ENCODE results near the gene GCSAM. TPM values are rescaled to one million over a fixed set of nuclear protein-coding genes. Genes with fewer than 3 reads are reported as not detected.

Gene GCSAM
- total RNA-seq, 1 donor: not detected

- peak; percentile 27 for TF ChIP-seq CTCF (IDR thresholded peaks at IDR 0.05; ENCODE audit: insufficient read depth, low read length)
- DNase-seq (ENCODE audit: low read depth): peak; percentile 67
- peak within 1 kb of the TSS; percentile 82 for H3K4me3 ChIP-seq (ENCODE audit: low read depth, low read length)
These were observed 46.8 kb downstream of the GCSAM start, which contains the start of gene C3orf52 for GRCh38 chr3:112086076-112086854. Gene C3orf52, plus strand, starts transcription at chr3:112086389. Its CDS starts 19 bp downstream, at chr3:112086408.

GRCh38 chr3:112085735-112086075, 47.3 kb downstream of the GCSAM start:
- no peak for TF ChIP-seq CTCF (IDR thresholded peaks at IDR 0.05; ENCODE audit: insufficient read depth, low read length)
- H3K4me3 ChIP-seq (ENCODE audit: low read depth, low read length): peak overlapping the region; percentile 82
- DNase-seq (ENCODE audit: low read depth): no peak

GRCh38 chr3:112084980-112085705, 47.9 kb downstream of the GCSAM start:
- DNase-seq (ENCODE audit: low read depth): no peak
- TF ChIP-seq CTCF (IDR thresholded peaks at IDR 0.05; ENCODE audit: insufficient read depth, low read length): no peak
- H3K4me3 ChIP-seq (ENCODE audit: low read depth, low read length): no peak overlapping the region

GRCh38 chr3:112083239-112083638, 49.8 kb downstream of the GCSAM start:
- no peak overlapping the region for H3K4me3 ChIP-seq (ENCODE audit: low read depth, low read length)
- DNase-seq (ENCODE audit: low read depth): no peak
- TF ChIP-seq CTCF (IDR thresholded peaks at IDR 0.05; ENCODE audit: insufficient read depth, low read length): no peak

GRCh38 chr3:112078125-112079083, 54.6 kb downstream of the GCSAM start:
- TF ChIP-seq CTCF (IDR thresholded peaks at IDR 0.05; ENCODE audit: insufficient read depth, low read length): no peak
- H3K4me3 ChIP-seq (ENCODE audit: low read depth, low read length): no peak overlapping the region
- DNase-seq (ENCODE audit: low read depth): no peak

Data from fibroblast of the aortic adventitia (primary cell).